Activated CD4-positive, alpha-beta memory T cell treated with anti-CD3 and anti-CD28 coated beads for 36 hours (primary cell): ENCODE measurements around the gene SH3PXD2A. TPM values are rescaled to one million over a fixed set of nuclear protein-coding genes. Genes with fewer than 3 reads are reported as not detected.

Experiments used
- CTCF ChIA-PET: fragments of 350-600 bp; sonication (Branson Sonifier 250); formaldehyde crosslinking; loops from one replicate; lab custom pipeline; 2021; ENCODE audit warnings: antibody characterized with exemption, inconsistent platforms; lab: Charles Lee
- POLR2A ChIA-PET: fragments of 350-600 bp; sonication (Branson Sonifier 250); formaldehyde crosslinking; loops from one replicate; lab custom pipeline; 2021; ENCODE audit warnings: antibody characterized with exemption; lab: Charles Lee
- DNase-seq: peaks from one replicate; pipeline ENCODE4 v3.0.0-alpha.2; 2020
- H3K27ac Mint-ChIP-seq: one replicate; pipeline ENCODE4 v1.8.0; 2021; ENCODE audit warnings: mixed read lengths
- H3K27me3 Mint-ChIP-seq: one replicate; pipeline ENCODE4 v1.8.0; 2021; ENCODE audit warnings: mixed read lengths
- H3K36me3 Mint-ChIP-seq: one replicate; pipeline ENCODE4 v1.8.0; 2021; ENCODE audit warnings: mixed read lengths
- H3K4me1 Mint-ChIP-seq: one replicate; pipeline ENCODE4 v1.8.0; 2021; ENCODE audit warnings: low read depth, mixed read lengths
- H3K4me3 Mint-ChIP-seq: one replicate; pipeline ENCODE4 v1.8.0; 2021; ENCODE audit warnings: mild to moderate bottlenecking, mixed read lengths
- H3K9me3 Mint-ChIP-seq: one replicate; pipeline ENCODE4 v1.8.0; 2021; ENCODE audit warnings: mixed read lengths
- intact Hi-C: fragments of 100-400 bp; cut with micrococcal nuclease; formaldehyde crosslinking; loops from one replicate; pipeline ENCODE4 v1.15.1; 2023
- total RNA-seq, 2 experiments: library from RNA; stranded (reverse); gene quantifications; one replicate each; pipeline ENCODE4 v1.2.3, GENCODE V29; 2021

Gene SH3PXD2A
- total RNA-seq, 2 experiments from 2014 or later, result 10.0 to 10.3 TPM

DNA sequence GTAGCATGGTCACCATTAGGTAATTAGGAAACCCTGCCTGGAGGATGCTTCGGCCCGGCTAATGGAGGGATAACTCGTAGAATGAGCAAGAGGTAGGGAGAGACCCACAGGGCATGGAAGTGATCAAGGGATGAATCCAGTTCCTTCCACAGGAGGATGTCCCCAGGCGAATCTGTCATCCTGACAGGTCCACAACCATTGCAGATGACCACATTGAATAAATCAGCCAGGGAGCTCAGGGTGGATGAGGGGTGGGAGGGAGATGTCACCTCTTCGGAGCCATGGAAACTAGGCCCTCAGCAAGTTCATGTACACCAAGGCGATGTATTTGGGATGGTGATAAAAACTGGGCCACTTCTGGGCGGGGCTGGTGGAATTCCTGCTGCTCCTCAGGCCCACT is 28.5 kb downstream of the SH3PXD2A start:
- Mint-ChIP-seq H3K36me3 (no peaks in the 10 kb centered on the region), H3K4me3 (no peak overlapping the region), H3K9me3 (no peaks in the 10 kb centered on the region), H3K4me1 (no peaks in the 10 kb centered on the region), H3K27me3 (no peaks in the 10 kb centered on the region), H3K27ac (no peak overlapping the region)
- ChIA-PET POLR2A (no interaction called here), CTCF (interaction anchor here (1.2 kb wide), 1 partner anchor 115 kb away, joined by 3 read pairs; no protein-coding TSS in a partner anchor)
- intact Hi-C loops, result no loop called here
- DNase-seq, result no peak

DNA sequence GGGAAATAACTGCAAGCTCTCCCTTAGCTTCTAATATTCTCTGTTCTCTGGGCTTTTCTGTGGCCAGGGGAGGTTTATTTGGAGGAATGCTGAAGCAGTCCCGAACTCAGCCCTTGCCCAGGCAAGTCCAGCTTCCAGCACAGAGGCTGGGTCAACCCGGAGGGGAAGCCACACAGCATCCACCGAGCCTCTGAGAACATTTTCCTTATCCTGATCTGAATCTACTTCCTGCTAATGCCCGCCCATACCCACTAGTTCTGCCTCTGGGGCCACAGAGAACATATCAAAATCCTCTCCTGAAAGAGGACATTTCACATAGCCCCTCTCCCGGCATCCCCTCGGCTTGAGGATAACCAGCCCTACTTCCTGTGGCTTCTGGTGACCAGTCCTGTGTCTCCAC is 31.1 kb downstream of the SH3PXD2A start:
- intact Hi-C loops, result no loop called here
- Mint-ChIP-seq H3K9me3 (no peaks in the 10 kb centered on the region), H3K36me3 (no peaks in the 10 kb centered on the region), H3K27ac (no peak overlapping the region), H3K27me3 (no peaks in the 10 kb centered on the region), H3K4me3 (no peak overlapping the region), H3K4me1 (no peaks in the 10 kb centered on the region)
- DNase-seq, result no peak
- CTCF ChIA-PET, result interaction anchor here (1.2 kb wide), 1 partner anchor 112 kb away, joined by 3 read pairs; no protein-coding TSS in a partner anchor
- POLR2A ChIA-PET, result no interaction called here

DNA sequence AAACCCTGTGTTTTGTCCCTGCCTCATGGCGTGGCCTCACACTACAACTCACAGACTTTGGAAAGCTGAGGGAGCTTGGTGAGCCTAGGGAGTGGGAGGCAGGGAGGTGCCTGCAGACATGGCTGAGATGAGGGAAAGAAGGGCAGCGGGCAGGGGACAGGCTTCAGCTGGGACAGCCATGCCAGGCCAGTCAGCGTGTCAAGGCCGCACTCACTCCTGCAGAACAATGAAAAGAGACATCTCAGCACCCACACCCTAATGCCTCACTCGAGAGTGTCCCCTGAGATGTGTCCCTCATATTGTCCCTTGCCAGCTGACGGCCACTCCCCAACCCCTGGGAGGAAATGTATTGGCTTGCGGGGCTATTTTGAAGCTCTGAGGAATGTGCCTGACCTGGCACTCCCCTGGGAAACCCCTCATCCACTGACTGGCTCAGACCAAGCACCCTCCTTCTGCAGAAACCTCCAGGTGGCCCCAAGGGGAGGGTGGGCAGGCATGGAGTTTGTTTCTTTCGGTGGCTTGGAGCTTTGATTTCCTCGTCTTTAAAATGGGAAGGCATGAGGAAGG is 31.6 kb downstream of the SH3PXD2A start:
- intact Hi-C loops, result no loop called here
- no peaks in the 10 kb centered on the region for H3K9me3 Mint-ChIP-seq
- ChIA-PET POLR2A (no interaction called here), CTCF (interaction anchor here (1.2 kb wide), 1 partner anchor 111 kb away, joined by 3 read pairs; no protein-coding TSS in a partner anchor)
- no peaks in the 10 kb centered on the region for H3K4me1 Mint-ChIP-seq
- H3K27me3 Mint-ChIP-seq, result no peaks in the 10 kb centered on the region
- H3K4me3 Mint-ChIP-seq, result no peak overlapping the region
- H3K36me3 Mint-ChIP-seq, result no peaks in the 10 kb centered on the region
- DNase-seq, result no peak
- H3K27ac Mint-ChIP-seq, result no peak overlapping the region

DNA sequence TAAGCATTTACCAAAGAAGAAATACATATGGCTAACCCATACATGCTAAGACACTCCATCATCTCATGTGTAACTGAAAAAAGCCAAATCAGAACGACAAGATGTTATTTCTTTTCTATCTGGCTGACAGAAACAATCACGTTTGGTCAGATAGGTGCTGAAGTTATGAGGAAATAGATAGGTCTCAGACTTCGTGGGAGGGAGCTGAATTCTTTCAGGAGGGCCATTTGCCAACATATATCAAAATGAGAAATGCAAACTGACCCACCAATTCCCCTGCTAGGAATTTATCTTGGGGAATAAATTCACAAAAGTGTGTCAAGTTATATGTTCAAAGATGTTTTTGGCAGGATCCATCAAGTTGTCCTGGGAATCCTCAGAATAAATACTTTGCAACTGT is 32.6 kb downstream of the SH3PXD2A start:
- H3K4me3 Mint-ChIP-seq, result no peak overlapping the region
- no peak for DNase-seq
- H3K4me1 Mint-ChIP-seq, result no peaks in the 10 kb centered on the region
- no peak overlapping the region for H3K27ac Mint-ChIP-seq
- intact Hi-C loops, result no loop called here
- no peaks in the 10 kb centered on the region for H3K27me3 Mint-ChIP-seq
- ChIA-PET POLR2A (interaction anchor here (0.8 kb wide), 1 partner anchor 30 kb away, joined by 3 read pairs; no protein-coding TSS in a partner anchor), CTCF (no interaction called here)
- no peaks in the 10 kb centered on the region for H3K36me3 Mint-ChIP-seq
- H3K9me3 Mint-ChIP-seq, result no peaks in the 10 kb centered on the region

DNA sequence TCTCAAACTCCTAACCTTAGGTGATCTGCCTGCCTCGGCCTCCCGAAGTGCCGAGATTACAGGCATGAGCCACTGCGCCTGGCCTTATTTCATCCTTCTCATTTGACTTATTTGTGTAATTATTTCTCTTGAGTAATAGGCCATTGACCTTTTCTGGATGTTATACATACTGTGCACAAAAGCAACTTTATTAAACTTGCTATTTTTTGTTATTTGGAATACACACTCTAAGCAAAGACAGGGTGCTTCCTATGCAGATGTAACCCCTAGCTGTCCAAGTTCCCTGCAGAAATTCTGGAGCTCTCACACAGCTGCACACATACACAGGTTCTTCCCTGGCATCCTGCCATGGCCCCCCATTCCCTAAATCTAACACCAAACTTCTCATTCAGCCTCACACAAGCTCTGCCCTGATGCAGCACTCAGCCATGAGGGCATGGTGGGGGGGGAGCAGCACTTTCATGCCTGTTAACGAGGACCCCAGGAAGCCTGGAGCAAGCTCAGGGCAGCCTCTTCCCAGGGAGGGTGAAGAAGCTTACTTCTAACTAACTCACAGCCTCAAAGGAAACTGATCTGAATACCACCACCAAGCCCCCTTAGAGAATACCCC is 33.2 kb downstream of the SH3PXD2A start:
- Mint-ChIP-seq H3K4me3 (no peak overlapping the region), H3K27me3 (no peaks in the 10 kb centered on the region), H3K36me3 (no peaks in the 10 kb centered on the region), H3K27ac (no peak overlapping the region), H3K9me3 (no peaks in the 10 kb centered on the region), H3K4me1 (no peaks in the 10 kb centered on the region)
- intact Hi-C loops, result no loop called here
- no peak for DNase-seq
- POLR2A ChIA-PET, result interaction anchor here (0.8 kb wide), 1 partner anchor 30 kb away, joined by 3 read pairs; no protein-coding TSS in a partner anchor
- CTCF ChIA-PET, result no interaction called here

DNA sequence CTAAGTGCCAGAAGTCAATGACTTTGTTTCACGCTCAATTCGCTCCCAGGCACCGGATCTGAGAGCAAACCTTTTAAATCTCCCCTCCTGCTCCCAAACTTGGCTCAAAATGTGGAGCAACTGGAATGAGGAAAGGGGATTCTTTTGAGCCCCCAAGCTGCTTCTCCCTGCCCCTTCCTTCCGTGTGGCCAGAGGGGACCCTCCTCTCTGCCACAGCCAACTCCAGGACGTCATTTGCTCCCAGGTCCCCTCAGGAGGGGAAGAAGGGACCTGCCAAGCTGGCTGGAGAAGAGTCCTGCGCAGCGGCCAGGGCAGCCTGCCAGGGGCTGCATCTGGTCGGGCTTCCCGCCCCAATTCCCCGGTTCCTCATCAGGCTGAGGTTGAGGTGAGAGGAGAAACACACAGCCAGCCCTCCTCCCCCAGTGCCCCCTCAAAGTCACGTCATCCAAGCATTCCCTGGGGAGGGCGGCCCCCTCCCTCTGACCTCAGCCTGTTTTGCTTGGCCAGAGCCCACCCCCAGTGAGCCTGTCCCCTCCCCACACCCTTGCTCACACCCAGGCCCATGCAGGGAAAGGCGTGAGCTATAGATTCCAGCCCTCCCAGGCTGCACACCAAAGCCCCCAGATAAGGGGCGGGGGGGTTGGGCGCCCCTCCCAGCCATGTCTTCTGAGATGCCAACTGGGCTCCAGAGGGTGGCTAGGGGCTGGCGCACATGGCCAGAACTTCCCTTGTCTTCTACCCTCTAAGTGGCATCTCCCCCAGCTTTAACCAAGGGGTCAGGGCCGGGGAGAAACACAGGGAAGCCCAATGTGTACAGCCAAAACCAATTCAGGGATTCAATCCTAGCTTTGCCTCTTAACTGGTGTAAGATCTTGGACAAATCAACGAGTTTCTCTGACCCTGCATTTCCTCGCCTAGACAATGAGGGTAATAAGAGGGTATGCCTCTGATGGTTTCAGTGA is 35.0 kb downstream of the SH3PXD2A start:
- POLR2A ChIA-PET, result no interaction called here
- CTCF ChIA-PET, result interaction anchor here (0.8 kb wide), 1 partner anchor 28 kb away, joined by 3 read pairs; no protein-coding TSS in a partner anchor
- no peak for DNase-seq
- intact Hi-C loops, result no loop called here
- Mint-ChIP-seq H3K4me3 (no peak overlapping the region), H3K4me1 (peaks cover 3% of the 10 kb centered on the region), H3K9me3 (no peaks in the 10 kb centered on the region), H3K36me3 (no peaks in the 10 kb centered on the region), H3K27ac (no peak overlapping the region), H3K27me3 (no peaks in the 10 kb centered on the region)

DNA sequence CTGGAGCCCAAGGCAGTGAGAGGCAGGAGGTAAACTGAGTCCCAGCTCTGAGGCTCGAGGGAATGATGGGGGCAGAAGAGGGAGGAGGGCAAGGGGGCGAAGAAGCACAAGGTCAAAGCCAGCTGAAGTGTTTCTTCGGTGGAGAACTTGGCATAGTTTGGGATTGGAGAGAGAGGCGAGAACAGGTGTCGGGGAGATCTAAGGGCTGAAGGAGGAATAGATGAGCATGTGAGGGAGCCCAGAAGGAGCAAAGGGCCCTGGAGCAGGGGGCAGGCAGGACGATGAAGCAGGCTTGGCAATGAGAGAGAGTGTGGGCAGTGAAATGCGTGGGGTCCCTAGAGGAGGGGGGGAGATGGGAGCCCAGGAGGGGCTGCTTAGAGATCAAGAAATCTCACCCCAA is 35.9 kb downstream of the SH3PXD2A start:
- no peak for DNase-seq
- POLR2A ChIA-PET, result no interaction called here
- Mint-ChIP-seq H3K4me1 (peaks cover 3% of the 10 kb centered on the region), H3K36me3 (no peaks in the 10 kb centered on the region), H3K9me3 (no peaks in the 10 kb centered on the region), H3K4me3 (no peak overlapping the region), H3K27me3 (no peaks in the 10 kb centered on the region), H3K27ac (no peak overlapping the region)
- intact Hi-C loops, result no loop called here
- CTCF ChIA-PET, result no interaction called here

DNA sequence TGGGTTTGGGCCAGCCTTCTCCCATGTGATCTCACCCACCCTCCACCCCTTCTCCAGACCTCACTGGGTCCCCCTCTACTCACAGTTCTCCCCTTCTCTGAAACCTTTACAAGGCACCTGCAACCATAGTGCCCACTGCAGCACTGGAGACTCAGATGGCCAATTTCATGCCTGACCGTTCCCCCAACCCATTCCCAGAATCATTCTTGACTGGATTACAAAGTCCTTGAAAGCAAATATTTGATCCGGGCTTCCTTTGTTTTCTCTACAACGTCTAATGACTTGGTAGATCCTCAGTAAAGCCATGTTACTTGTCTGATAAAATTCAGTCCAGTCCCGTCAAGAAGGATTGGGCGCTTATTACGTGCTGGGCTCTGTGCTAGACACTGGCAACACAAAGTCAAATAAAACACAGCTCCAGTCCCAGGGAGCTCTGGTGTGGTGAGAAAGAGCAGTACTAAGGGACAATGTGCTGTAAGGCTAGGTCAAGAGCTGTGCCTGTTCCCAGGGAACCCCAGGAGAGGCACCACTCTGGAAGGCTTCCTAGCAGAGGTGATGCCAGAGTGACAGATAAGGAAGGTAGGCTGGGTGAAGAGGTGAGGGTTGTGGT is 36.5 kb downstream of the SH3PXD2A start:
- no peaks in the 10 kb centered on the region for H3K36me3 Mint-ChIP-seq
- DNase-seq, result no peak
- H3K4me1 Mint-ChIP-seq, result peaks cover 3% of the 10 kb centered on the region
- no peak overlapping the region for H3K4me3 Mint-ChIP-seq
- POLR2A ChIA-PET, result no interaction called here
- no peaks in the 10 kb centered on the region for H3K27me3 Mint-ChIP-seq
- CTCF ChIA-PET, result no interaction called here
- intact Hi-C loops, result no loop called here
- H3K9me3 Mint-ChIP-seq, result no peaks in the 10 kb centered on the region
- H3K27ac Mint-ChIP-seq, result no peak overlapping the region

DNA sequence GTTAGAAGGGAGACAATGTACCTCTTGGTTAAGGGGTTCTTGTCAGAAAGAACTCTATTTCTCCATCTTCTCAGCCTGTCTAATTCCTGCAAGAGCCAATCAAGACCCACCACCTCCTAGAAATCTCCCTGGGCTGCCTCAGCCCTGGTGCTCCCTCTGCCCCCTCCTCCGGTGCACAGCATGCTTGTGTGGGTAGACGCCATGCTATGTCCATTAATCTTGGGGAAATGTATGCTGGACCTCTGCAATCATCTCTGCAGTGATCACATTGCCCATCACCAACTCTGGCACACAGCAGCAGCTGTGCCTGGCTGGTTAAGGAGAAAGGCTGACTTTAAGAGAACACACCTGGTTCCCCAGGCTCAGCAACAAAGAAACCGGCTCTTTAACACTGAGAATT is 37.3 kb downstream of the SH3PXD2A start:
- no peak for DNase-seq
- Mint-ChIP-seq H3K27ac (no peak overlapping the region), H3K36me3 (no peaks in the 10 kb centered on the region), H3K9me3 (no peaks in the 10 kb centered on the region), H3K27me3 (no peaks in the 10 kb centered on the region), H3K4me3 (no peak overlapping the region), H3K4me1 (peaks cover 3% of the 10 kb centered on the region)
- ChIA-PET POLR2A (no interaction called here), CTCF (no interaction called here)
- intact Hi-C loops, result no loop called here

DNA sequence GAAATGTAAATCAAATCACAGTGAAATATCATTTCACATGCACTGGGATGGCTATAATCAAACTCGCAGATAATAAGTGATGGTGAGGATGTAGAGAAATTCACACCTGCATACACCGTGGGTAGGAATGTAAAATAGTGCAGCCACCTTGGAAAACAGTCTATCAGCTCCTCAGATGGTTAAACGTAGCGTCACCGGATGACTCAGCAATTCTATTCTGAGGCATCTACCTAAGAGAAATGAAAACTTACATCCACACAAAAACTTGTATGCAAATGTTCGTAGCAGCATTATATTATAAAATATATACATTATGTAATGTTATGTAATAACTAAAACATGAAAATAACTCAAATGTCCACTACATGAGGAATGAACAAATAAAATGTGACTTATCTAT is 38.9 kb downstream of the SH3PXD2A start:
- CTCF ChIA-PET, result no interaction called here
- Mint-ChIP-seq H3K27me3 (no peaks in the 10 kb centered on the region), H3K27ac (no peak overlapping the region), H3K4me1 (peaks cover 3% of the 10 kb centered on the region), H3K4me3 (no peak overlapping the region), H3K36me3 (no peaks in the 10 kb centered on the region), H3K9me3 (no peaks in the 10 kb centered on the region)
- no peak for DNase-seq
- intact Hi-C loops, result no loop called here
- POLR2A ChIA-PET, result no interaction called here

DNA sequence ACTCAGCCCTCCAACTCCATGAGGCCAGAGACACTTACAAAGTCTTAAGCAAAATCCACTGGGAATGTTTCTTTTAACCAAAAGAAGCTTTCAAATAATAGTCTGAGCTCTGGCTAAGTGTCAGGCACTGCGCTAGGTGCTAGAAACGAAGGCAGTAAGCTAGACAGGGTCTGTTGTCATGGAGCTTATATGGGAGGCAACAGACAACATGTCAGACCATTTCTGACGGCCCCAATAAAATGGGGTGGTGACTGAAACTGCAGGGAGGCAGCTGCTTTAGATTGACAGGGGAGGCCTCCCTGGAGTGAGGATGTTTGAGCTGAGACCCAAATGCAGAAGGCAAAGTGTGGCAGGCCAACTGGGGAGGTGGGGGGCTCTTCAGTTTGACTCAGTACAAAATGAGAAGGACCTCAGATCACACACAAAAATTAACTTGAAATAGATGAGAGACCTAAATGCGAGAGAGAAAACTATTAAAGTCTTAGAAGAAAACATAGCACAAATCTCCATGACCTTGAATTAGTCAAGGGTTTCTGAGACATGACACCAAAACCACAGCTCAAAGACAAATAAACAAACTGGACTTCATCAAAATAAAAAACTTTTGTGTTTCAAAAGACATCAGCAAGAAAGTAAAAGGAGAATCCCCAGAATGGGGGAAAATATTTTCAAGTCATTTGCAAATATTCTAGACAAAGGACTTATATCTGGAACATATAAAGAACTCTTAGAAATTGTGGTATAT is 40.6 kb downstream of the SH3PXD2A start:
- no peak overlapping the region for H3K4me3 Mint-ChIP-seq
- no peak overlapping the region for H3K27ac Mint-ChIP-seq
- intact Hi-C loops, result no loop called here
- no peaks in the 10 kb centered on the region for H3K27me3 Mint-ChIP-seq
- CTCF ChIA-PET, result interaction anchor here (1.3 to 2.0 kb wide), 2 partner anchors 42 to 102 kb away, joined by 3 to 6 read pairs; no protein-coding TSS in a partner anchor
- no peak for DNase-seq
- peaks cover 3% of the 10 kb centered on the region for H3K4me1 Mint-ChIP-seq
- H3K9me3 Mint-ChIP-seq, result no peaks in the 10 kb centered on the region
- POLR2A ChIA-PET, result no interaction called here
- no peaks in the 10 kb centered on the region for H3K36me3 Mint-ChIP-seq
